SHP77 treated with DMSO at 0.1 percent for 48 hours (cell line): ENCODE data around the gene PRDM16.

ENCODE experiments used
- DNase-seq: peaks from one replicate; lab custom pipeline; 2025; lab: John Stamatoyannopoulos, UW

Gene PRDM16

GRCh38 chr1:3475839-3476573 lies 407.0 kb downstream of the PRDM16 start:
- no peak for DNase-seq

DNA sequence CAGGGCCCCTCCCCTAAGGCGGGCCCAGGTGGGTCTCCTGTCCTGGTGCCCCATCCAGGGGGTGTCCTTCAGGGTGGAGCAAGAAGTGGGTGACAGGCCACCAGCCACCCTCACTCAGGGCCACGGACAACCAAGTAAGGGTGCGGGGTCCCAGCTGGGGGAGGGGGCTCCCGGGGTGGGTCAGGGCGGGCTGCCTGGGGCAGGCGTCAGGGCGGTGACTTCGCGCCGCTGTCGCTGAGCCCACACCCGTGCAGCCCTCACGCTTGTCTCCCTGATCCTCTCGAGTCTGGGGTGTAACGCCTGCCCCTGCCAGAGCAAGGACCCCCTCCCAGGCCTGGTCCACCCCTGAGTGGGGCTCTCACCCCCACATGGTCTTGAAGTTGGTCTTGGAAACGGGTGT lies 407.7 kb downstream of the PRDM16 start:
- no peak for DNase-seq

GRCh38 chr1:3477241-3477995 lies 408.4 kb downstream of the PRDM16 start:
- no peak for DNase-seq

GRCh38 chr1:3478187-3478586 lies 409.2 kb downstream of the PRDM16 start:
- no peak for DNase-seq

DNA sequence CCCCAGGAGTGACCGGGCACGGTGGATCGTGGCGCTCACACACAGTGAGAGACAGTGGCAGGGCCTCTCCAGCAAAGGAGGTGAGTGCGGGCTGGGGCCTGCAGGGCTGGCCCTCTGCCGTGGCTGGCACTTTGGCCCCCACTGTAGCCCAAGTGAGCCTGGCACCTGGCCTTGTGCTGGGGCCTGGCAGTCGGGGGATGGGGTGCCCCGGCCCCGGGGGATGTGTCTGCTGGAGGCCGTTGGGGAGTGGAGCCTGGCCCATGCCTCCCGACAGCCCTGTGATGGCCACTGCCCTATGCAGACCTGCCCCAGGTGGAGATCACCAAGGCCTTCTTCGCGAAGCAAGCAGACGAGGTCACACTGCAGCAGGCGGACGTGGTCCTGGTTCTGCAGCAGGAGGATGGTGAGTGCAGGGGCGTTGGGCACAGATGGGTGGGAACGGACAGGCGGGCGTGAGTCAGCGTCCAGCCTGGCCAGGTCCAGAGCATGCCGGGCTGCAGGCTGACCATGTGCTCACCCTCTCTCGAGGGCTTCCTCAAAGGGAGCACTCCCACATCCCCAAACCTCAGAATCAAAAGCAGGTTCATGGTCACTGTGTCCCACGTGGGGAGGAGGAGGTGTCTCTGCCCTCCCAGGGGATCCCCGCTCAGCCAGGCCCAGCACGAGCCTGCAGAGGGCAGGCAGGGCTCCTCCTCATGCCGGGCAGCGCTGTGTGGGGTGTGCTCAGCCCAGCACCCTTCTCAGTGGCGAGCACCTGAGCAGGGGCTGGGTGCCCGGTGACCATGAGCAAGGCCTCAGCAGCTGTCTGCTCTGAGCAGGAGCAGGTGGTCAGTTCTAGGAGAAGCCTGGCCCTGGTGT lies 410.7 kb downstream of the PRDM16 start:
- no peak for DNase-seq

DNA sequence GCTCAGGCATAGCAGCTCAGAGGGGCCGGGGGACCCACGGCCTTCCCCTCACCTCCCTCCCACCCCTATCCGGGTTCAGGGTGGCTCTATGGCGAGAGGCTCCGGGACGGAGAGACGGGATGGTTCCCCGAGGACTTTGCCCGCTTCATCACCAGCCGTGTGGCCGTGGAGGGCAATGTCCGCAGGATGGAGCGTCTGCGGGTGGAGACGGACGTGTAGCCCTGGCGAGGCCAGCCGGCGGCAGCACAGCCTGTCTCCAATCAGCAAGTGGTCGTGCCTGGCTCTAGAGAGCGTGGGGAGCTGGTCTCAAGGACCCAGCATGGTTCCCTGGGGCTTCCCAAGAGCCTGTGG lies 411.3 kb downstream of the PRDM16 start:
- DNase-seq: no peak

GRCh38 chr1:3481046-3481445 lies 412.0 kb downstream of the PRDM16 start:
- DNase-seq: no peak

GRCh38 chr1:3481836-3482375 lies 412.9 kb downstream of the PRDM16 start:
- DNase-seq: no peak

DNA sequence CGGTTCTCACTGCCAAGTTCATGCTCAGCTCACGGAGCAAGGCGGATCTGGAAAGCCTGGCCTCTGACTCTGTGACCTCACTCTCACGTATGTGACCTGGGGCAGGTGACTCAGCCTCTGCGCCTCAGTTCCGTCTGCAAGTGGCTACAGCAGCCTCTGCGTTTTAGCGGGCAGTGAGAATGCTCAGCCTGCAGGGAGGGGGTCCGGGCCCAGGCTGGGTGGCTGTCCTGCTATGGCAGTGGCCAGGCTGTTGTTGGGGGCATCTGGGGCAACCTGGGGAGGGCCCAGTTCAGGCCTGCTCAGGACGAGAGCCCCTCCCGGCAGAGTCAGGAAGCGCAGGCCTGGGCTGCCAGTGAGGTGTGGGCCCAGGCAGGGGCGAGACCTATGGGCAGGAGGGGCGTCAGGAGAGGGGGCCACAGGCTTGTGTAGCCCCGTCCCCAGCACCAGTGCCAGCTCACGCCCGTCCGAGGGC lies 413.4 kb downstream of the PRDM16 start:
- no peak for DNase-seq

DNA sequence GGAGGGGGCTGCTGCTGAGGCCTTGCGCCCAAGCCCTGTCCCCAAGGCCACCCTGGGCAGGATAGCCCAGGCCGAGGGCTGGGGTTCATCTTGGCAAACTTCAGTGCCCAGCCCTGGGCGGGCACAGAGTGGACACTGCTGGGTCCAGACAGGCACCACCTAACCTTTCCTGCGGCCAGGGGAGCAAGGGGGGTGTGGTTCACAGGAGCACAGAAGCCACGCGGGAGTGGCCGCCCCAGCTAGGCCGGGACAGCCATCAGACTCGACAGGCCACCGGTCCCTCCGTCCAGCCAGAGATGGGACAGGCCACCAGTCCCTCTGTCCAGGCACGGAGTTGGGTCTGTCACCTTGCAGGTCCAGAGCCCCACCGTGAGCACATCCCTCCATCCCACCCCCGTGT lies 414.4 kb downstream of the PRDM16 start:
- DNase-seq: no peak

- DNase-seq: no peak
These were observed 414.9 kb downstream of the PRDM16 start for GRCh38 chr1:3483801-3484444.

- DNase-seq: no peak
These were observed 416.0 kb downstream of the PRDM16 start for GRCh38 chr1:3485016-3485415.
